ENCODE measurements around the gene BCAN. TPM values are rescaled to one million over a fixed set of nuclear protein-coding genes. Genes with fewer than 3 reads are reported as not detected.

BCAN gene, protein sequence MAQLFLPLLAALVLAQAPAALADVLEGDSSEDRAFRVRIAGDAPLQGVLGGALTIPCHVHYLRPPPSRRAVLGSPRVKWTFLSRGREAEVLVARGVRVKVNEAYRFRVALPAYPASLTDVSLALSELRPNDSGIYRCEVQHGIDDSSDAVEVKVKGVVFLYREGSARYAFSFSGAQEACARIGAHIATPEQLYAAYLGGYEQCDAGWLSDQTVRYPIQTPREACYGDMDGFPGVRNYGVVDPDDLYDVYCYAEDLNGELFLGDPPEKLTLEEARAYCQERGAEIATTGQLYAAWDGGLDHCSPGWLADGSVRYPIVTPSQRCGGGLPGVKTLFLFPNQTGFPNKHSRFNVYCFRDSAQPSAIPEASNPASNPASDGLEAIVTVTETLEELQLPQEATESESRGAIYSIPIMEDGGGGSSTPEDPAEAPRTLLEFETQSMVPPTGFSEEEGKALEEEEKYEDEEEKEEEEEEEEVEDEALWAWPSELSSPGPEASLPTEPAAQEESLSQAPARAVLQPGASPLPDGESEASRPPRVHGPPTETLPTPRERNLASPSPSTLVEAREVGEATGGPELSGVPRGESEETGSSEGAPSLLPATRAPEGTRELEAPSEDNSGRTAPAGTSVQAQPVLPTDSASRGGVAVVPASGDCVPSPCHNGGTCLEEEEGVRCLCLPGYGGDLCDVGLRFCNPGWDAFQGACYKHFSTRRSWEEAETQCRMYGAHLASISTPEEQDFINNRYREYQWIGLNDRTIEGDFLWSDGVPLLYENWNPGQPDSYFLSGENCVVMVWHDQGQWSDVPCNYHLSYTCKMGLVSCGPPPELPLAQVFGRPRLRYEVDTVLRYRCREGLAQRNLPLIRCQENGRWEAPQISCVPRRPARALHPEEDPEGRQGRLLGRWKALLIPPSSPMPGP
- not detected for total RNA-seq

DNA sequence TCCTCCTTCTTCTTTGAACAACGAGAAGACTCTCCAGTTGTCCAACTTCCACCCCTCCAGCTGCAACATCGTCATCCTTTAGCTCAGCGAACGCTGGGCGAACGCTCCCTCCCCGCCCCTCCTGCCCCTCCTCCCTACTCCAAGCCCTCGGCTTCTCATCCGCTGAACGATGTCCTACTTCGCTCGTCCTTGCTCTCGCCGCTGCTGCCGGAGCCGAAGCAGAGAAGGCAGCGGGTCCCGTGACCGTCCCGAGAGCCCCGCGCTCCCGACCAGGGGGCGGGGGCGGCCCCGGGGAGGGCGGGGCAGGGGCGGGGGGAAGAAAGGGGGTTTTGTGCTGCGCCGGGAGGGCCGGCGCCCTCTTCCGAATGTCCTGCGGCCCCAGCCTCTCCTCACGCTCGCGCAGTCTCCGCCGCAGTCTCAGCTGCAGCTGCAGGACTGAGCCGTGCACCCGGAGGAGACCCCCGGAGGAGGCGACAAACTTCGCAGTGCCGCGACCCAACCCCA is at the start of gene BCAN:
BCAN (plus strand) TSS at position 357 of the 504 bp plus-strand sequence. CDS start 3,938 bp downstream, outside the sequence.
- Histone ChIP-seq H3K27me3 (peaks cover 31% of the 10 kb centered on the region), H3K4me1 (peaks cover 5 to 8% of the 10 kb centered on the region in 2 donors), H3K36me3 (no peaks in the 10 kb centered on the region), H3K27ac (no peak within 1 kb of the TSS), H3K4me3 (peak within 1 kb of the TSS; percentile 39 to 57), H3K9me3 (no peaks in the 10 kb centered on the region)
- no peak for DNase-seq (ENCODE audit: low spot score in 2 of 2)
- TF ChIP-seq, protein P1, sequence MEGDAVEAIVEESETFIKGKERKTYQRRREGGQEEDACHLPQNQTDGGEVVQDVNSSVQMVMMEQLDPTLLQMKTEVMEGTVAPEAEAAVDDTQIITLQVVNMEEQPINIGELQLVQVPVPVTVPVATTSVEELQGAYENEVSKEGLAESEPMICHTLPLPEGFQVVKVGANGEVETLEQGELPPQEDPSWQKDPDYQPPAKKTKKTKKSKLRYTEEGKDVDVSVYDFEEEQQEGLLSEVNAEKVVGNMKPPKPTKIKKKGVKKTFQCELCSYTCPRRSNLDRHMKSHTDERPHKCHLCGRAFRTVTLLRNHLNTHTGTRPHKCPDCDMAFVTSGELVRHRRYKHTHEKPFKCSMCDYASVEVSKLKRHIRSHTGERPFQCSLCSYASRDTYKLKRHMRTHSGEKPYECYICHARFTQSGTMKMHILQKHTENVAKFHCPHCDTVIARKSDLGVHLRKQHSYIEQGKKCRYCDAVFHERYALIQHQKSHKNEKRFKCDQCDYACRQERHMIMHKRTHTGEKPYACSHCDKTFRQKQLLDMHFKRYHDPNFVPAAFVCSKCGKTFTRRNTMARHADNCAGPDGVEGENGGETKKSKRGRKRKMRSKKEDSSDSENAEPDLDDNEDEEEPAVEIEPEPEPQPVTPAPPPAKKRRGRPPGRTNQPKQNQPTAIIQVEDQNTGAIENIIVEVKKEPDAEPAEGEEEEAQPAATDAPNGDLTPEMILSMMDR (IDR thresholded peaks at IDR 0.05), result no peak
- intact Hi-C loops (cut with DNase I), result no loop called here

DNA sequence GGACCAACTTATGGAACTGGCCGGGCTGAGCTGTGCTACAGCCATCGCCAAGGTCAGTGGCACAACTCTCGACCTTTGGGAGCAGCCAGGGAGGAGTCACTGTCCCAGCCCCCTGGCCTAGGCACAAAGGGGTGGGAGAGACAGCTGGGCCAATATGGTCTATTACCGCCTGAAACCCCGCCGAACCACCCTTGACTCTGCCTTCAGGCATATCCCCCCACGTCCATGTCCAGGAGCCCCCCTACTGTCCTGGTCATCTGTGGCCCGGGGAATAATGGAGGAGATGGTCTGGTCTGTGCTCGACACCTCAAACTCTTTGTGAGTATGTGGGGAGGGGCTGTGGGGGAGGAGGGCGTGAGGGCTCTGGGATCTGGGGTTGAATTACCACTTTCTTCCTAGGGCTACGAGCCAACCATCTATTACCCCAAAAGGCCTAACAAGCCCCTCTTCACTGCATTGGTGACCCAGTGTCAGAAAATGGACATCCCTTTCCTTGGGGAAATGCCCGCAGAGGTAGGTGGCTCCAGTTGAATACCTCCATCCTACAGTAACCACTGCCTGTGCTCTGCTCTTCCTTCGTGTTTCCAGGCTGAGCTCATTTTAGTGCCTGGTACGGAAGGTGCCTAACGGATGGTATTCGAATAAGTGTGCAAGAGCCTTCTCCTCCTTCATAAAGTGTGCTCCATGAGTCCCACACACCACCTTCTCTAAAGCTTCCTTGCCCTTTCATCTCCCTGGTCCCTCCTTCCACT is 49.6 kb upstream of the BCAN start:
- H3K27ac ChIP-seq, result peak overlapping the region; percentile 82 to 83
- H3K9me3 ChIP-seq, result no peaks in the 10 kb centered on the region
- H3K36me3 ChIP-seq, result peaks cover 3 to 30% of the 10 kb centered on the region in 2 donors
- intact Hi-C loops (cut with DNase I), result no loop called here
- peak in 1 of 2 donors; percentile 48 for DNase-seq (ENCODE audit: low spot score in 2 of 2)
- TF ChIP-seq, protein P1 (IDR thresholded peaks at IDR 0.05), result no peak
- H3K4me1 ChIP-seq, result peaks cover 4 to 10% of the 10 kb centered on the region in 2 donors
- H3K4me3 ChIP-seq, result peak overlapping the region; percentile 80 to 94
- H3K27me3 ChIP-seq, result no peaks in the 10 kb centered on the region

DNA sequence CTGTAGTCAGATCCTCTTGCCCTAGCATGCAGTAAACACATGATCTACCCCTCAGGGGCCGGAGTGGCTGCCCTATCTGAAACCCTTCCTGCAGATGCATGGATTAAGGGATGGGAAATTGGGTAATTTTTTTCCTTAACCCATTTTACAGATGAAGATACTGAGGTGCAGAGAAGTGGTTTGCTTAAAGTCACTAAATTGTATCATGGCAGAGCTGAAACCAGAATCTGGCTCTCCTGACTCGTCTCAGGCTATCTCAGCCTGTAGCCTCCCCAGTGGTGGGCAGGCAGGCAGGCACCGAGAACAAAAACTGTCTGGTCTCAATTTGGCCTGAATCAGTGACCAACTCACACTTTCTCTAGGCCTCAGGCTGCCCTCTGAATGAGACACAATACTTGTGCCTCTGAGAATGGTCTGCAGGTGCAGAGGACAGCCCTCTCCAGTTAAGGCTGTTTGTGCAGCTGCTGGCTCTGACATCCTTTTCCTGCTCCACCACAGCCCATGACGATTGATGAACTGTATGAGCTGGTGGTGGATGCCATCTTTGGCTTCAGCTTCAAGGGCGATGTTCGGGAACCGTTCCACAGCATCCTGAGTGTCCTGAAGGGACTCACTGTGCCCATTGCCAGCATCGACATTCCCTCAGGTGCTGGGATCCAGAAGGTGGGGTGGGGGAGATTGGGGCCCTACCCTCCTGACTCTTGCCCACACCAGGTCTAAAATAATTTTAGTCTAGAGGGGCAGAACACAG is 48.8 kb upstream of the BCAN start:
- Histone ChIP-seq H3K4me3 (no peak overlapping the region), H3K27me3 (no peaks in the 10 kb centered on the region), H3K4me1 (peaks cover 4 to 10% of the 10 kb centered on the region in 2 donors), H3K36me3 (peaks cover 3 to 36% of the 10 kb centered on the region in 2 donors), H3K27ac (peak overlapping the region in 1 of 2 donors; percentile 83), H3K9me3 (no peaks in the 10 kb centered on the region)
- intact Hi-C loops (cut with DNase I), result no loop called here
- DNase-seq (ENCODE audit: low spot score in 2 of 2), result peak in 1 of 2 donors; percentile 53
- TF ChIP-seq, protein P1 (IDR thresholded peaks at IDR 0.05), result no peak

DNA sequence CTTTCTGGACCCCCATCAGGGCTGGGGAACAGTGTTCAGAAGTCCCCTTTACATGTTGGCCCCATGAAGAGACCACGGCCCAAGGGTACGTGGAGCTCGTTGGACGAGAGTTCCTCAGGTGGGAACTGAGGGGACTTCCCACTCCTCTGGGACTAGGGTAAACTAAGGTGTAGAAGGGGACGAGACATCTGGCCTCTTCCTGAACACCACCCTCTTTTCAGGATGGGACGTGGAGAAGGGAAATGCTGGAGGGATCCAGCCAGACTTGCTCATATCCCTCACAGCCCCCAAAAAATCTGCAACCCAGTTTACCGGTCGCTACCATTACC is 48.3 kb upstream of the BCAN start:
- peak in 1 of 2 donors; percentile 40 for DNase-seq (ENCODE audit: low spot score in 2 of 2)
- Histone ChIP-seq H3K27me3 (no peaks in the 10 kb centered on the region), H3K27ac (no peak overlapping the region), H3K4me3 (no peak overlapping the region), H3K36me3 (peaks cover 3 to 40% of the 10 kb centered on the region in 2 donors), H3K9me3 (no peaks in the 10 kb centered on the region), H3K4me1 (peaks cover 4 to 10% of the 10 kb centered on the region in 2 donors)
- TF ChIP-seq, protein P1 (IDR thresholded peaks at IDR 0.05), result no peak
- intact Hi-C loops (cut with DNase I), result no loop called here
